Stimulated activated CD8-positive, alpha-beta memory T cell treated with anti-CD3 and anti-CD28 coated beads, Interleukin-4, amount 100 ng/mL, for 1 hour (primary cell): ENCODE measurements around the gene COL20A1.
"Not testable (repeated sequence)": the region's sequence is repeated elsewhere in the genome, so short reads cannot be mapped to it uniquely, and the experiment has no call there.

Source experiments
- DNase-seq, 2 donors: peaks; one replicate each; pipeline ENCODE4 v3.0.0-alpha.2; 2020; ENCODE audit warnings: low read depth in 2 of 2, low spot score in 1 of 2

The COL20A1 gene

GRCh38 chr20:63290136-63290676, 2.8 kb upstream of the COL20A1 start:
- DNase-seq: no peak

GRCh38 chr20:63290677-63291472, 2.1 kb upstream of the COL20A1 start:
- DNase-seq: peak in 1 of 2 donors; percentile 21

GRCh38 chr20:63291811-63292210, 1.2 kb upstream of the COL20A1 start:
- no peak for DNase-seq

- no peak for DNase-seq
These were observed 689 bp upstream of the COL20A1 start for GRCh38 chr20:63292292-63292701.

- no peak for DNase-seq
These were observed 470 bp downstream of the COL20A1 start for GRCh38 chr20:63293456-63293855.

- DNase-seq: no peak
These were observed 1.0 kb downstream of the COL20A1 start for GRCh38 chr20:63293871-63294535.

GRCh38 chr20:63294536-63294900, 1.5 kb downstream of the COL20A1 start:
- DNase-seq: no peak

- DNase-seq: no peak
These were observed 2.0 kb downstream of the COL20A1 start for GRCh38 chr20:63295018-63295417.

GRCh38 chr20:63295422-63295821, 2.4 kb downstream of the COL20A1 start:
- DNase-seq: no peak

- no peak for DNase-seq
These were observed 2.9 kb downstream of the COL20A1 start for GRCh38 chr20:63295846-63296245.

- no peak for DNase-seq
These were observed 3.7 kb downstream of the COL20A1 start for GRCh38 chr20:63296531-63297299.

GRCh38 chr20:63297371-63297781, 4.4 kb downstream of the COL20A1 start:
- DNase-seq: no peak

- DNase-seq: no peak
These were observed 5.0 kb downstream of the COL20A1 start for GRCh38 chr20:63297796-63298572.

GRCh38 chr20:63298731-63299312, 5.8 kb downstream of the COL20A1 start:
- no peak for DNase-seq

GRCh38 chr20:63301671-63302070, 8.7 kb downstream of the COL20A1 start:
- no peak for DNase-seq

- no peak for DNase-seq
These were observed 10.2 kb downstream of the COL20A1 start for GRCh38 chr20:63303095-63303666.

- DNase-seq: no peak
These were observed 12.4 kb downstream of the COL20A1 start for GRCh38 chr20:63305393-63305792.

- not testable (repeated sequence) for DNase-seq
These were observed 13.1 kb downstream of the COL20A1 start for GRCh38 chr20:63305933-63306672.
